Upper lobe of left lung (tissue), 4 donors: ENCODE data around the gene GCNT4.

Experiments
- CTCF ChIP-seq, 6 experiments: fragments of 450-650 bp in 4 of 6; fragments of 200-600 bp in 2 of 6; sonication (generic) in 2 of 6; IDR thresholded peaks; one replicate each; pipeline ENCODE4 v1.5.1; 2016 to 2019; ENCODE audit warnings: antibody characterized with exemption in 6 of 6
- EP300 ChIP-seq, 4 donors: sonication (generic); formaldehyde crosslinking; IDR thresholded peaks; one replicate each; pipeline ENCODE4 v1.5.1; 2017; ENCODE audit warnings: antibody characterized with exemption in 4 of 4, control low read depth in 2 of 4
- POLR2AphosphoS5 ChIP-seq, 2 donors: sonication (generic); formaldehyde crosslinking; IDR thresholded peaks; one replicate each; pipeline ENCODE4 v1.5.1; 2017; ENCODE audit warnings: antibody characterized with exemption in 2 of 2

GRCh38 chr5:75089662-75090061 is 37.3 kb upstream of the GCNT4 start:
- no peak for TF ChIP-seq CTCF (IDR thresholded peaks at IDR 0.05)
- TF ChIP-seq EP300 (IDR thresholded peaks at IDR 0.05), result no peak
- no peak for TF ChIP-seq POLR2AphosphoS5 (IDR thresholded peaks at IDR 0.05)
